ENCODE results near the gene NOVA1.

The NOVA1 gene

DNA sequence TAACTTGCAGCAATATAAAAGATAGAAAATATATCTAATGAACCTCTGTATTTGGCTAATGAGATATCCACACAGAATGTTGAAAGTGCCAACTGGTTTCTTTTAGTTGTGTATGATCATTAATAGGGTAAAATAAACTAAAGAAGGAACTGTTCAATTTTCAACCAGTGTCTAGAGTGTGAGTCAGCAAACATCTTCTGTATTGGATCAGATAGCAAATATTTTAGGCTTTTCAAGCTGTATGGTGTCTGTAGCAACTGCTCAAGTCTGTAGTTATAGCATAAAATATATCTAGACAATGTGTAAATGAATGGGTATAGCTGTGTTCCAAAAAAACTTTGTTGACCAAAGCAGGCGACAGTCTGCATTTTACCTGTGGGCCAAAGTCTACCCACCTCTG lies 23.5 kb upstream of the NOVA1 start:
- no peak for TF ChIP-seq PPARA (CRISPR knock-in tag; IDR thresholded peaks at IDR 0.05; ENCODE audit: borderline replicate concordance)
- TF ChIP-seq ZC3H10 (CRISPR knock-in tag; IDR thresholded peaks at IDR 0.05), result no peak
- TF ChIP-seq, protein P1, sequence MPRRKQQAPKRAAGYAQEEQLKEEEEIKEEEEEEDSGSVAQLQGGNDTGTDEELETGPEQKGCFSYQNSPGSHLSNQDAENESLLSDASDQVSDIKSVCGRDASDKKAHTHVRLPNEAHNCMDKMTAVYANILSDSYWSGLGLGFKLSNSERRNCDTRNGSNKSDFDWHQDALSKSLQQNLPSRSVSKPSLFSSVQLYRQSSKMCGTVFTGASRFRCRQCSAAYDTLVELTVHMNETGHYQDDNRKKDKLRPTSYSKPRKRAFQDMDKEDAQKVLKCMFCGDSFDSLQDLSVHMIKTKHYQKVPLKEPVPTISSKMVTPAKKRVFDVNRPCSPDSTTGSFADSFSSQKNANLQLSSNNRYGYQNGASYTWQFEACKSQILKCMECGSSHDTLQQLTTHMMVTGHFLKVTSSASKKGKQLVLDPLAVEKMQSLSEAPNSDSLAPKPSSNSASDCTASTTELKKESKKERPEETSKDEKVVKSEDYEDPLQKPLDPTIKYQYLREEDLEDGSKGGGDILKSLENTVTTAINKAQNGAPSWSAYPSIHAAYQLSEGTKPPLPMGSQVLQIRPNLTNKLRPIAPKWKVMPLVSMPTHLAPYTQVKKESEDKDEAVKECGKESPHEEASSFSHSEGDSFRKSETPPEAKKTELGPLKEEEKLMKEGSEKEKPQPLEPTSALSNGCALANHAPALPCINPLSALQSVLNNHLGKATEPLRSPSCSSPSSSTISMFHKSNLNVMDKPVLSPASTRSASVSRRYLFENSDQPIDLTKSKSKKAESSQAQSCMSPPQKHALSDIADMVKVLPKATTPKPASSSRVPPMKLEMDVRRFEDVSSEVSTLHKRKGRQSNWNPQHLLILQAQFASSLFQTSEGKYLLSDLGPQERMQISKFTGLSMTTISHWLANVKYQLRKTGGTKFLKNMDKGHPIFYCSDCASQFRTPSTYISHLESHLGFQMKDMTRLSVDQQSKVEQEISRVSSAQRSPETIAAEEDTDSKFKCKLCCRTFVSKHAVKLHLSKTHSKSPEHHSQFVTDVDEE (CRISPR knock-in tag; IDR thresholded peaks at IDR 0.05), result no peak
- no peak for TF ChIP-seq ZNF565 (CRISPR knock-in tag; conservative IDR thresholded peaks at IDR 0.05; ENCODE audit: low read depth)
- TF ChIP-seq, protein P2, sequence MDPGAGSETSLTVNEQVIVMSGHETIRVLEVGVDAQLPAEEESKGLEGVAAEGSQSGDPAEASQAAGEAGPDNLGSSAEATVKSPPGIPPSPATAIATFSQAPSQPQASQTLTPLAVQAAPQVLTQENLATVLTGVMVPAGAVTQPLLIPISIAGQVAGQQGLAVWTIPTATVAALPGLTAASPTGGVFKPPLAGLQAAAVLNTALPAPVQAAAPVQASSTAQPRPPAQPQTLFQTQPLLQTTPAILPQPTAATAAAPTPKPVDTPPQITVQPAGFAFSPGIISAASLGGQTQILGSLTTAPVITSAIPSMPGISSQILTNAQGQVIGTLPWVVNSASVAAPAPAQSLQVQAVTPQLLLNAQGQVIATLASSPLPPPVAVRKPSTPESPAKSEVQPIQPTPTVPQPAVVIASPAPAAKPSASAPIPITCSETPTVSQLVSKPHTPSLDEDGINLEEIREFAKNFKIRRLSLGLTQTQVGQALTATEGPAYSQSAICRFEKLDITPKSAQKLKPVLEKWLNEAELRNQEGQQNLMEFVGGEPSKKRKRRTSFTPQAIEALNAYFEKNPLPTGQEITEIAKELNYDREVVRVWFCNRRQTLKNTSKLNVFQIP (CRISPR knock-in tag; IDR thresholded peaks at IDR 0.05; ENCODE audit: borderline replicate concordance, low read depth), result no peak
- TF ChIP-seq TOX (CRISPR knock-in tag; IDR thresholded peaks at IDR 0.05; ENCODE audit: borderline replicate concordance), result no peak
- no peak for TF ChIP-seq SNAI2 (CRISPR knock-in tag; IDR thresholded peaks at IDR 0.05)
- TF ChIP-seq ZFP3 (CRISPR knock-in tag; IDR thresholded peaks at IDR 0.05), result no peak
- no peak for TF ChIP-seq BACH2 (CRISPR knock-in tag; IDR thresholded peaks at IDR 0.05; ENCODE audit: borderline replicate concordance)
- TF ChIP-seq GLIS3 (CRISPR knock-in tag; IDR thresholded peaks at IDR 0.05), result no peak
- no peak for TF ChIP-seq CSDC2 (CRISPR knock-in tag; IDR thresholded peaks at IDR 0.05)
- TF ChIP-seq TCF4 (CRISPR knock-in tag; IDR thresholded peaks at IDR 0.05; ENCODE audit: borderline replicate concordance), result no peak
- TF ChIP-seq ZNF70 (CRISPR knock-in tag; IDR thresholded peaks at IDR 0.05), result no peak
- TF ChIP-seq, protein P3, sequence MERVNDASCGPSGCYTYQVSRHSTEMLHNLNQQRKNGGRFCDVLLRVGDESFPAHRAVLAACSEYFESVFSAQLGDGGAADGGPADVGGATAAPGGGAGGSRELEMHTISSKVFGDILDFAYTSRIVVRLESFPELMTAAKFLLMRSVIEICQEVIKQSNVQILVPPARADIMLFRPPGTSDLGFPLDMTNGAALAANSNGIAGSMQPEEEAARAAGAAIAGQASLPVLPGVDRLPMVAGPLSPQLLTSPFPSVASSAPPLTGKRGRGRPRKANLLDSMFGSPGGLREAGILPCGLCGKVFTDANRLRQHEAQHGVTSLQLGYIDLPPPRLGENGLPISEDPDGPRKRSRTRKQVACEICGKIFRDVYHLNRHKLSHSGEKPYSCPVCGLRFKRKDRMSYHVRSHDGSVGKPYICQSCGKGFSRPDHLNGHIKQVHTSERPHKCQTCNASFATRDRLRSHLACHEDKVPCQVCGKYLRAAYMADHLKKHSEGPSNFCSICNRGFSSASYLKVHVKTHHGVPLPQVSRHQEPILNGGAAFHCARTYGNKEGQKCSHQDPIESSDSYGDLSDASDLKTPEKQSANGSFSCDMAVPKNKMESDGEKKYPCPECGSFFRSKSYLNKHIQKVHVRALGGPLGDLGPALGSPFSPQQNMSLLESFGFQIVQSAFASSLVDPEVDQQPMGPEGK (CRISPR knock-in tag; IDR thresholded peaks at IDR 0.05; ENCODE audit: borderline replicate concordance), result no peak
- ATAC-seq, result no peak

DNA sequence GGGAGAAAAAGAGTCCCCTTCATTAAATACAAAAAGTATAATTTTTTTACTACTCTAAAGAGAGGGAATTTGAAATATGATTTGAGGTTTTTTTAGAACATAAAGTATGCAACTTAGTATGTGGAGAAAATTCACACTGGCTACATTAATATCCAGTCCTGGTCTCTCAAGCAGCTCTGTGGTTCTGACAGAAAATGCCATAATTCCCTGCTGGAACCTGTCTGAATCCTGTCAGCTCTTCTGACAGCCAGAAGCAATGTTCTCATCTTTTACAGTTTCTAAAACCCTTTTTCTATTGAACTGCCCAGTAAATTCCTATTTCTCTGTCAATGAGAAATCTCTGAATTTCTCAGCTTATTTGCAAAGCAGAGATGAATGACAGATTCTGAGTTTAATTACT lies 13.4 kb upstream of the NOVA1 start:
- no peak for ATAC-seq
- no peak for TF ChIP-seq CSDC2 (CRISPR knock-in tag; IDR thresholded peaks at IDR 0.05)
- TF ChIP-seq ZNF8 (CRISPR knock-in tag; IDR thresholded peaks at IDR 0.05), result no peak
- TF ChIP-seq, protein P2 (CRISPR knock-in tag; IDR thresholded peaks at IDR 0.05; ENCODE audit: borderline replicate concordance, low read depth), result no peak
- TF ChIP-seq TCF4 (CRISPR knock-in tag; IDR thresholded peaks at IDR 0.05; ENCODE audit: borderline replicate concordance), result no peak
- TF ChIP-seq ISL1 (CRISPR knock-in tag; IDR thresholded peaks at IDR 0.05), result no peak
- no peak for TF ChIP-seq ARNTL (CRISPR knock-in tag; IDR thresholded peaks at IDR 0.05; ENCODE audit: borderline replicate concordance, low read depth)
- no peak for TF ChIP-seq ZFP30 (CRISPR knock-in tag; IDR thresholded peaks at IDR 0.05)
- TF ChIP-seq, protein P4, sequence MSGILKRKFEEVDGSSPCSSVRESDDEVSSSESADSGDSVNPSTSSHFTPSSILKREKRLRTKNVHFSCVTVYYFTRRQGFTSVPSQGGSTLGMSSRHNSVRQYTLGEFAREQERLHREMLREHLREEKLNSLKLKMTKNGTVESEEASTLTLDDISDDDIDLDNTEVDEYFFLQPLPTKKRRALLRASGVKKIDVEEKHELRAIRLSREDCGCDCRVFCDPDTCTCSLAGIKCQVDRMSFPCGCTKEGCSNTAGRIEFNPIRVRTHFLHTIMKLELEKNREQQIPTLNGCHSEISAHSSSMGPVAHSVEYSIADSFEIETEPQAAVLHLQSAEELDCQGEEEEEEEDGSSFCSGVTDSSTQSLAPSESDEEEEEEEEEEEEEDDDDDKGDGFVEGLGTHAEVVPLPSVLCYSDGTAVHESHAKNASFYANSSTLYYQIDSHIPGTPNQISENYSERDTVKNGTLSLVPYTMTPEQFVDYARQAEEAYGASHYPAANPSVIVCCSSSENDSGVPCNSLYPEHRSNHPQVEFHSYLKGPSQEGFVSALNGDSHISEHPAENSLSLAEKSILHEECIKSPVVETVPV (CRISPR knock-in tag; IDR thresholded peaks at IDR 0.05), result no peak
- TF ChIP-seq, protein P5, sequence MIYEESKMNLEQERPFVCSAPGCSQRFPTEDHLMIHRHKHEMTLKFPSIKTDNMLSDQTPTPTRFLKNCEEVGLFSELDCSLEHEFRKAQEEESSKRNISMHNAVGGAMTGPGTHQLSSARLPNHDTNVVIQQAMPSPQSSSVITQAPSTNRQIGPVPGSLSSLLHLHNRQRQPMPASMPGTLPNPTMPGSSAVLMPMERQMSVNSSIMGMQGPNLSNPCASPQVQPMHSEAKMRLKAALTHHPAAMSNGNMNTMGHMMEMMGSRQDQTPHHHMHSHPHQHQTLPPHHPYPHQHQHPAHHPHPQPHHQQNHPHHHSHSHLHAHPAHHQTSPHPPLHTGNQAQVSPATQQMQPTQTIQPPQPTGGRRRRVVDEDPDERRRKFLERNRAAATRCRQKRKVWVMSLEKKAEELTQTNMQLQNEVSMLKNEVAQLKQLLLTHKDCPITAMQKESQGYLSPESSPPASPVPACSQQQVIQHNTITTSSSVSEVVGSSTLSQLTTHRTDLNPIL (CRISPR knock-in tag; IDR thresholded peaks at IDR 0.05; ENCODE audit: low read depth), result no peak
- TF ChIP-seq ZNF565 (CRISPR knock-in tag; conservative IDR thresholded peaks at IDR 0.05; ENCODE audit: low read depth), result no peak
- TF ChIP-seq ZC3H10 (CRISPR knock-in tag; IDR thresholded peaks at IDR 0.05), result no peak
- TF ChIP-seq GLIS3 (CRISPR knock-in tag; IDR thresholded peaks at IDR 0.05), result no peak
- TF ChIP-seq BACH2 (CRISPR knock-in tag; IDR thresholded peaks at IDR 0.05; ENCODE audit: borderline replicate concordance), result no peak
- no peak for TF ChIP-seq ZFP3 (CRISPR knock-in tag; IDR thresholded peaks at IDR 0.05)
- TF ChIP-seq RARB (CRISPR knock-in tag; IDR thresholded peaks at IDR 0.05), result no peak
- TF ChIP-seq SNAI2 (CRISPR knock-in tag; IDR thresholded peaks at IDR 0.05), result no peak
- TF ChIP-seq TOX (CRISPR knock-in tag; IDR thresholded peaks at IDR 0.05; ENCODE audit: borderline replicate concordance), result no peak
- TF ChIP-seq ESRRG (CRISPR knock-in tag; IDR thresholded peaks at IDR 0.05), result no peak
- TF ChIP-seq OSR1 (CRISPR knock-in tag; IDR thresholded peaks at IDR 0.05), result no peak
